Tibial nerve (tissue), 4 donors: ENCODE measurements around the gene NYNRIN. TPM values are rescaled to one million over a fixed set of nuclear protein-coding genes. Genes with fewer than 3 reads are reported as not detected.

ENCODE experiments used
- DNase-seq, 2 donors: peaks; one replicate each; pipeline ENCODE4 v3.0.0-alpha.2; 2019; ENCODE audit warnings: low spot score in 2 of 2
- H3K27ac ChIP-seq, 4 donors: fragments of 200-600 bp; sonication (generic) in 3 of 4; one replicate each; pipeline ENCODE4 v1.5.1; 2017 to 2019; ENCODE audit warnings: mild to moderate bottlenecking in 1 of 4
- H3K27me3 ChIP-seq, 2 donors: fragments of 200-600 bp; sonication (generic) in 1 of 2; one replicate each; pipeline versions ENCODE4 v1.5.1 to v1.6.0; 2017 to 2019
- H3K36me3 ChIP-seq, 3 donors: fragments of 200-600 bp; sonication (generic); one replicate each; pipeline ENCODE4 v1.5.1; 2018 to 2019
- H3K4me1 ChIP-seq, 4 donors: fragments of 200-600 bp; sonication (generic) in 3 of 4; one replicate each; pipeline ENCODE4 v1.5.1; 2017 to 2019
- H3K4me3 ChIP-seq, 4 donors: fragments of 200-600 bp; sonication (generic) in 3 of 4; one replicate each; pipeline ENCODE4 v1.5.1; 2017 to 2019; ENCODE audit warnings: mild to moderate bottlenecking in 1 of 4, moderate library complexity in 1 of 4
- H3K9me3 ChIP-seq, 4 donors: fragments of 200-600 bp; sonication (generic) in 3 of 4; one replicate each; pipeline ENCODE4 v1.5.1; 2017 to 2019
- CTCF ChIP-seq, 5 experiments: fragments of 200-600 bp in 3 of 5; fragments of 450-650 bp in 2 of 5; sonication (generic) in 3 of 5; IDR thresholded peaks; one replicate each; pipeline ENCODE4 v1.5.1; 2016 to 2019; ENCODE audit warnings: antibody characterized with exemption in 5 of 5, mild to moderate bottlenecking in 3 of 5, moderate library complexity in 2 of 5
- EP300 ChIP-seq, 2 donors: sonication (generic); formaldehyde crosslinking; IDR thresholded peaks; one replicate each; pipeline ENCODE4 v1.6.1; 2017; ENCODE audit warnings: antibody characterized with exemption in 2 of 2, mild to moderate bottlenecking in 1 of 2
- POLR2A ChIP-seq, 2 donors: fragments of 450-650 bp; IDR thresholded peaks; one replicate each; pipeline ENCODE4 v1.6.1; 2017; ENCODE audit warnings: antibody characterized with exemption in 2 of 2, mild to moderate bottlenecking in 2 of 2, moderate library complexity in 2 of 2
- WGBS, 2 donors: methylation state at CpG; one replicate each; pipeline ENCODE4 v1.1.5; 2018; 5-methylcytosine and 5-hydroxymethylcytosine counted together
- total RNA-seq, 4 donors: library from RNA; depleted of rRNA; stranded (reverse); fragments of >200 nt; gene quantifications; one replicate each; pipeline ENCODE4 v1.1.0, GENCODE V29; 2016

NYNRIN gene
- total RNA-seq, 4 donors from 2014 or later, result 17.4 to 24.7 (median 19.4) TPM

GRCh38 chr14:24355009-24355408 is 43.8 kb upstream of the NYNRIN start:
- H3K27me3 ChIP-seq, result peaks cover 0 to 13% of the 10 kb centered on the region in 2 donors
- 90 to 92% methylated on average over 7 of the region's 7 CpGs for WGBS, 2 donors

GRCh38 chr14:24356208-24356607 is 42.6 kb upstream of the NYNRIN start:
- Histone ChIP-seq H3K27me3 (peaks cover 0 to 13% of the 10 kb centered on the region in 2 donors), H3K36me3 (no peaks in the 10 kb centered on the region), H3K9me3 (no peaks in the 10 kb centered on the region), H3K4me1 (no peaks in the 10 kb centered on the region), H3K4me3 (no peak overlapping the region), H3K27ac (no peak overlapping the region)
- no peak for TF ChIP-seq POLR2A (IDR thresholded peaks at IDR 0.05)
- no peak for TF ChIP-seq EP300 (IDR thresholded peaks at IDR 0.05)
- no peak for TF ChIP-seq CTCF (IDR thresholded peaks at IDR 0.05)
- 79 to 94% methylated on average over 4 of the region's 4 CpGs for WGBS, 2 donors
- DNase-seq, result no peak

More at GRCh38 chr14:24355009-24355408, 43.8 kb upstream of the NYNRIN start:
- Histone ChIP-seq H3K4me1 (no peaks in the 10 kb centered on the region), H3K4me3 (no peak overlapping the region), H3K36me3 (no peaks in the 10 kb centered on the region), H3K27ac (no peak overlapping the region), H3K9me3 (no peaks in the 10 kb centered on the region)
- TF ChIP-seq EP300 (IDR thresholded peaks at IDR 0.05) (no peak), CTCF (IDR thresholded peaks at IDR 0.05) (no peak), POLR2A (IDR thresholded peaks at IDR 0.05) (no peak)
- no peak for DNase-seq

GRCh38 chr14:24360281-24360680 is 38.5 kb upstream of the NYNRIN start:
- H3K9me3 ChIP-seq, result no peaks in the 10 kb centered on the region
- 91 to 94% methylated on average over 3 of the region's 3 CpGs for WGBS, 2 donors
- H3K27me3 ChIP-seq, result no peaks in the 10 kb centered on the region
- peaks cover 0 to 6% (median under 1%) of the 10 kb centered on the region in 4 donors for H3K4me1 ChIP-seq
- H3K27ac ChIP-seq, result no peak overlapping the region
- H3K4me3 ChIP-seq, result no peak overlapping the region
- DNase-seq, result no peak
- TF ChIP-seq EP300 (IDR thresholded peaks at IDR 0.05) (no peak), POLR2A (IDR thresholded peaks at IDR 0.05) (no peak), CTCF (IDR thresholded peaks at IDR 0.05) (no peak)
- H3K36me3 ChIP-seq, result no peaks in the 10 kb centered on the region

GRCh38 chr14:24361326-24361725 is 37.5 kb upstream of the NYNRIN start:
- WGBS, 2 donors, result 61 to 67% methylated on average over 2 of the region's 2 CpGs
- no peaks in the 10 kb centered on the region for H3K9me3 ChIP-seq
- no peak for DNase-seq
- H3K27me3 ChIP-seq, result no peaks in the 10 kb centered on the region
- no peak overlapping the region for H3K4me3 ChIP-seq
- H3K27ac ChIP-seq, result no peak overlapping the region
- H3K36me3 ChIP-seq, result no peaks in the 10 kb centered on the region
- peaks cover 0 to 16% (median 5%) of the 10 kb centered on the region in 4 donors for H3K4me1 ChIP-seq
- TF ChIP-seq CTCF (IDR thresholded peaks at IDR 0.05) (no peak), EP300 (IDR thresholded peaks at IDR 0.05) (no peak), POLR2A (IDR thresholded peaks at IDR 0.05) (no peak)

- no peak for DNase-seq
- no peaks in the 10 kb centered on the region for H3K9me3 ChIP-seq
- TF ChIP-seq CTCF (IDR thresholded peaks at IDR 0.05), result no peak
- no peak for TF ChIP-seq POLR2A (IDR thresholded peaks at IDR 0.05)
- TF ChIP-seq EP300 (IDR thresholded peaks at IDR 0.05), result no peak
- H3K4me1 ChIP-seq, result peaks cover 0 to 24% (median 7%) of the 10 kb centered on the region in 4 donors
- H3K27ac ChIP-seq, result no peak overlapping the region
- H3K36me3 ChIP-seq, result no peaks in the 10 kb centered on the region
- no peak overlapping the region for H3K4me3 ChIP-seq
- no peaks in the 10 kb centered on the region for H3K27me3 ChIP-seq
- 38 to 54% methylated on average over 2 of the region's 2 CpGs for WGBS, 2 donors
These were observed 36.4 kb upstream of the NYNRIN start for GRCh38 chr14:24362241-24362960.
